GM23338 (cell line): Measurements from ENCODE around the gene BLOC1S6. TPM values are rescaled to one million over a fixed set of nuclear protein-coding genes. Genes with fewer than 3 reads are reported as not detected.

Experiments used
- ATAC-seq: fragments of 200-7000 bp; cut with Tn5 transposase; 3 replicates; pipeline ENCODE4 v1.9.1; 2020
- DNase-seq: peaks from one replicate; pipeline ENCODE4 v3.0.0-alpha.2; 2015; ENCODE audit warnings: low spot score
- H2AFZ ChIP-seq: fragments of 200-600 bp; sonication (generic); 2 replicates; pipeline ENCODE4 v1.8.0; 2016; ENCODE audit warnings: antibody characterized with exemption, mild to moderate bottlenecking, moderate library complexity
- H3F3A ChIP-seq: fragments of 200-600 bp; sonication (generic); replicated peaks from 2 replicates; pipeline ENCODE4 v1.8.0; 2017; ENCODE audit warnings: antibody characterized with exemption, mixed run types, low read depth
- H3K27ac ChIP-seq: fragments of 200-600 bp; sonication (generic); 2 replicates; pipeline ENCODE4 v1.6.1; 2016; ENCODE audit warnings: low read depth
- H3K27me3 ChIP-seq: fragments of 200-600 bp; sonication (generic); 2 replicates; pipeline ENCODE4 v1.8.0; 2016; ENCODE audit warnings: mild to moderate bottlenecking, mixed run types, moderate library complexity; ENCODE audit not compliant: insufficient read depth
- H3K36me3 ChIP-seq: fragments of 200-600 bp; sonication (generic); 2 replicates; pipeline ENCODE4 v1.8.0; 2016; ENCODE audit warnings: mild to moderate bottlenecking; ENCODE audit not compliant: insufficient read depth
- H3K4me1 ChIP-seq: fragments of 200-600 bp; sonication (generic); 2 replicates; pipeline ENCODE4 v1.8.0; 2016; ENCODE audit warnings: mild to moderate bottlenecking, moderate library complexity; ENCODE audit not compliant: insufficient read depth
- H3K4me2 ChIP-seq: fragments of 200-600 bp; sonication (generic); 2 replicates; pipeline ENCODE4 v1.7.1; 2017; ENCODE audit warnings: mixed run types
- H3K4me3 ChIP-seq: fragments of 200-600 bp; sonication (generic); 2 replicates; pipeline ENCODE4 v1.6.1; 2016; ENCODE audit warnings: mixed run types
- H3K79me2 ChIP-seq: fragments of 200-600 bp; sonication (generic); replicated peaks from 2 replicates; pipeline ENCODE4 v1.8.0; 2017; ENCODE audit warnings: mild to moderate bottlenecking; ENCODE audit not compliant: insufficient read depth
- H3K9me2 ChIP-seq: fragments of 200-600 bp; sonication (generic); 2 replicates; pipeline ENCODE4 v1.8.0; 2017; ENCODE audit not compliant: insufficient read depth
- H4K20me1 ChIP-seq: fragments of 200-600 bp; sonication (generic); replicated peaks from 2 replicates; pipeline ENCODE4 v1.8.0; 2017; ENCODE audit warnings: mild to moderate bottlenecking; ENCODE audit not compliant: insufficient read depth
- H3K27ac Mint-ChIP-seq: 2 replicates; pipeline ENCODE4 v1.8.0; 2020; ENCODE audit warnings: inconsistent platforms, mild to moderate bottlenecking, moderate library complexity, mixed read lengths
- H3K27me3 Mint-ChIP-seq: 3 replicates; pipeline ENCODE4 v1.8.0; 2022; ENCODE audit warnings: low read depth, mild to moderate bottlenecking, moderate library complexity, mixed read lengths, inconsistent platforms; ENCODE audit not compliant: insufficient read depth, poor library complexity
- H3K36me3 Mint-ChIP-seq: 3 replicates; pipeline ENCODE4 v1.8.0; 2021; ENCODE audit warnings: low read depth, mild to moderate bottlenecking, inconsistent platforms, moderate library complexity, mixed read lengths
- H3K4me1 Mint-ChIP-seq: 3 replicates; pipeline ENCODE4 v1.8.0; 2020; ENCODE audit warnings: mild to moderate bottlenecking, inconsistent platforms, mixed read lengths
- H3K4me3 Mint-ChIP-seq: 3 replicates; pipeline ENCODE4 v1.8.0; 2021; ENCODE audit warnings: moderate library complexity, mild to moderate bottlenecking, inconsistent platforms, mixed read lengths
- H3K9me3 Mint-ChIP-seq: 3 replicates; pipeline ENCODE4 v1.8.0; 2020; ENCODE audit warnings: moderate library complexity, mild to moderate bottlenecking, inconsistent platforms, mixed read lengths
- CREB1 ChIP-seq: fragments of 250-450 bp; sonication (Bioruptor Pico); IDR thresholded peaks from 2 replicates; pipeline ENCODE4 v1.5.0; 2020; ENCODE audit warnings: low read depth, mild to moderate bottlenecking, moderate library complexity
- CTCF ChIP-seq, 2 experiments: fragments of 200-600 bp in 1 of 2; sonication (generic) in 1 of 2; conservative IDR thresholded peaks; 2 replicates each; pipeline versions ENCODE4 v1.5.1 to v1.6.1; 2016 to 2017; ENCODE audit warnings: antibody characterized with exemption in 2 of 2, low read depth in 2 of 2, mild to moderate bottlenecking in 2 of 2, moderate library complexity in 1 of 2
- ETS1 ChIP-seq: IDR thresholded peaks from 2 replicates; pipeline ENCODE4 v1.6.1; 2016; ENCODE audit warnings: antibody characterized with exemption
- EZH2 ChIP-seq: fragments of 200-600 bp; sonication (generic); IDR thresholded peaks from one replicate; pipeline ENCODE4 v1.8.0; 2017; ENCODE audit warnings: antibody characterized with exemption, mild to moderate bottlenecking, low read depth; ENCODE audit not compliant: unreplicated experiment
- EZH2phosphoT487 ChIP-seq: fragments of 200-600 bp; sonication (generic); IDR thresholded peaks from one replicate; pipeline ENCODE4 v1.8.1; 2018; ENCODE audit warnings: antibody characterized with exemption; ENCODE audit not compliant: unreplicated experiment
- JUNB ChIP-seq: IDR thresholded peaks from one replicate; pipeline ENCODE4 v1.6.1; 2016; ENCODE audit warnings: antibody characterized with exemption; ENCODE audit not compliant: unreplicated experiment
- NANOG ChIP-seq: IDR thresholded peaks from 2 replicates; pipeline ENCODE4 v1.6.1; 2016; ENCODE audit warnings: antibody characterized with exemption, borderline replicate concordance
- POLR2AphosphoS5 ChIP-seq: IDR thresholded peaks from 2 replicates; pipeline ENCODE4 v1.6.1; 2016; ENCODE audit warnings: antibody characterized with exemption, low read depth
- STAT1 ChIP-seq: IDR thresholded peaks from one replicate; pipeline ENCODE4 v1.6.1; 2016; ENCODE audit warnings: antibody characterized with exemption; ENCODE audit not compliant: unreplicated experiment
- ZNF114 ChIP-seq: fragments of 250-450 bp; sonication (Bioruptor Pico); IDR thresholded peaks from 2 replicates; pipeline ENCODE4 v1.5.0; 2020; ENCODE audit warnings: mild to moderate bottlenecking, moderate library complexity
- ZNF331 ChIP-seq: fragments of 250-450 bp; sonication (Bioruptor Pico); IDR thresholded peaks from 2 replicates; pipeline ENCODE4 v1.5.0; 2020; ENCODE audit warnings: low read depth, mild to moderate bottlenecking, moderate library complexity
- ZNF462 ChIP-seq: fragments of 250-450 bp; sonication (Bioruptor Pico); IDR thresholded peaks from 2 replicates; pipeline ENCODE4 v1.5.0; 2020; ENCODE audit warnings: mild to moderate bottlenecking, moderate library complexity
- polyA plus RNA-seq: library from polyadenylated mRNA; unstranded; fragments of >200 nt; fragmentation: Nextera tagmentation; extraction: Ambion mirVana; gene quantifications from 2 replicates; pipeline ENCODE4 v1.2.1, GENCODE V29; 2016
- total RNA-seq: library from RNA; depleted of rRNA; stranded (reverse); fragments of >200 nt; shearing (Covaris generic); gene quantifications from 2 replicates; pipeline ENCODE4 v1.2.3, GENCODE V29; 2014
- TF ChIP-seq, protein P1 (sequence below): IDR thresholded peaks from one replicate; pipeline ENCODE4 v1.6.1; 2018; ENCODE audit warnings: antibody characterized with exemption; ENCODE audit not compliant: unreplicated experiment

The BLOC1S6 gene
- total and polyA plus RNA-seq, 2 experiments from 2014 or later: 20.9 to 28.4 TPM

DNA sequence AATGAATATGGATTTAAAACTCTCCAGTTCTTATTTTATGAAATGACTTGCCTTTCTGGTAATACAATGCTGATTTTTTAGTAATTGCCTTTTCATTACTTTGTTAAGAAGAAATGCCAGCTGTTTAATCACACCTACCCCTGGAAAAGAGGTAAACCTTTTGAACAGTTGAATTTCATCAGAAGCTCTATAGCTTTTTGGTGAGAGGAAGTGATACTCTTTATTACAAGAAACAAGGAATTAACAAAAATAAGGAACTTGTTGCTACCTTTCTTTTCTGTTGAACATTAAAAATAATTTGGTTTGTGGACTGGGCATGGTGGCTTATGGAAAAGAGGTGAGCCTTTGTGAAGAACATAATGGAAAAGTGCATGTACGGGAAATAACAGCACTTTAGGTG is 19.7 kb downstream of the BLOC1S6 start:
- no peaks in the 10 kb centered on the region for H3K4me1 Mint-ChIP-seq
- Histone ChIP-seq H3K4me1 (no peaks in the 10 kb centered on the region), H3K4me3 (no peak overlapping the region), H3K9me2 (no peaks in the 10 kb centered on the region), H2AFZ (no peak overlapping the region), H3K27me3 (no peaks in the 10 kb centered on the region), H3K79me2 (peaks cover 6% of the 10 kb centered on the region; the same call in 1 of the 2 replicates), H3K27ac (no peak overlapping the region), H3K4me2 (no peak overlapping the region), H4K20me1 (peaks cover 8% of the 10 kb centered on the region), H3F3A (no peaks in the 10 kb centered on the region), H3K36me3 (no peaks in the 10 kb centered on the region)
- DNase-seq: no peak
- no peak for TF ChIP-seq NANOG
- no peak for TF ChIP-seq ZNF462 (CRISPR knock-in tag)
- TF ChIP-seq EZH2phosphoT487: no peak
- TF ChIP-seq JUNB: no peak
- TF ChIP-seq, protein P1, sequence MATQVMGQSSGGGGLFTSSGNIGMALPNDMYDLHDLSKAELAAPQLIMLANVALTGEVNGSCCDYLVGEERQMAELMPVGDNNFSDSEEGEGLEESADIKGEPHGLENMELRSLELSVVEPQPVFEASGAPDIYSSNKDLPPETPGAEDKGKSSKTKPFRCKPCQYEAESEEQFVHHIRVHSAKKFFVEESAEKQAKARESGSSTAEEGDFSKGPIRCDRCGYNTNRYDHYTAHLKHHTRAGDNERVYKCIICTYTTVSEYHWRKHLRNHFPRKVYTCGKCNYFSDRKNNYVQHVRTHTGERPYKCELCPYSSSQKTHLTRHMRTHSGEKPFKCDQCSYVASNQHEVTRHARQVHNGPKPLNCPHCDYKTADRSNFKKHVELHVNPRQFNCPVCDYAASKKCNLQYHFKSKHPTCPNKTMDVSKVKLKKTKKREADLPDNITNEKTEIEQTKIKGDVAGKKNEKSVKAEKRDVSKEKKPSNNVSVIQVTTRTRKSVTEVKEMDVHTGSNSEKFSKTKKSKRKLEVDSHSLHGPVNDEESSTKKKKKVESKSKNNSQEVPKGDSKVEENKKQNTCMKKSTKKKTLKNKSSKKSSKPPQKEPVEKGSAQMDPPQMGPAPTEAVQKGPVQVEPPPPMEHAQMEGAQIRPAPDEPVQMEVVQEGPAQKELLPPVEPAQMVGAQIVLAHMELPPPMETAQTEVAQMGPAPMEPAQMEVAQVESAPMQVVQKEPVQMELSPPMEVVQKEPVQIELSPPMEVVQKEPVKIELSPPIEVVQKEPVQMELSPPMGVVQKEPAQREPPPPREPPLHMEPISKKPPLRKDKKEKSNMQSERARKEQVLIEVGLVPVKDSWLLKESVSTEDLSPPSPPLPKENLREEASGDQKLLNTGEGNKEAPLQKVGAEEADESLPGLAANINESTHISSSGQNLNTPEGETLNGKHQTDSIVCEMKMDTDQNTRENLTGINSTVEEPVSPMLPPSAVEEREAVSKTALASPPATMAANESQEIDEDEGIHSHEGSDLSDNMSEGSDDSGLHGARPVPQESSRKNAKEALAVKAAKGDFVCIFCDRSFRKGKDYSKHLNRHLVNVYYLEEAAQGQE: no peak
- TF ChIP-seq ETS1: no peak
- no peak for TF ChIP-seq ZNF331 (CRISPR knock-in tag)
- TF ChIP-seq STAT1: no peak
- no peak for TF ChIP-seq CTCF (conservative IDR thresholded peaks at IDR 0.05; ENCODE audit: low read depth in 2 of 2)
- no peak for TF ChIP-seq POLR2AphosphoS5
- TF ChIP-seq ZNF114 (CRISPR knock-in tag): no peak
- no peak for TF ChIP-seq EZH2
- TF ChIP-seq CREB1: no peak
- H3K9me3 Mint-ChIP-seq: no peaks in the 10 kb centered on the region
- no peak overlapping the region for H3K27ac Mint-ChIP-seq
- H3K4me3 Mint-ChIP-seq: no peak overlapping the region
- ATAC-seq: no peak
- H3K27me3 Mint-ChIP-seq: no peaks in the 10 kb centered on the region
- peaks cover 7% of the 10 kb centered on the region; the same call in 2 of the 3 replicates for H3K36me3 Mint-ChIP-seq
